Measurements from ENCODE around the gene BCL10. TPM values are rescaled to one million over a fixed set of nuclear protein-coding genes. Genes with fewer than 3 reads are reported as not detected.

The BCL10 gene
- total RNA-seq (2021) (30.4 and 32.0 TPM in 2 replicates), Bru-seq, nascent RNA (percentile 96 among the genes with signal in this experiment), BruChase-seq, experiment 1, labeled RNA remaining after a 2-hour chase (percentile 97 among the genes with signal in this experiment), BruChase-seq, experiment 2, labeled RNA remaining after a 6-hour chase (percentile 94 among the genes with signal in this experiment)
- long read RNA-seq, transcript BCL10-203 (3 exons, 2,833 nt), result major isoform, 40 of 52 reads
- long read RNA-seq, transcript BCL10-202 (3 exons, 776 nt), result minor isoform, 5 of 52 reads
- long read RNA-seq, partial matches to known transcripts, result 1 of 52 reads
- long read RNA-seq, other reads (novel, unspliced or antisense), result 6 of 52 reads

- H4K20me1 ChIP-seq (ENCODE audit: insufficient read depth), result peaks cover 14% of the 10 kb centered on the region; the same call in 1 of the 2 replicates
- peak within 1 kb of the TSS; percentile 78 for H2AFZ ChIP-seq
- H3F3A ChIP-seq (ENCODE audit: insufficient read depth, low read depth), result peaks cover 48% of the 10 kb centered on the region
- H3K9me3 ChIP-seq (ENCODE audit: insufficient read depth, low read depth), result peaks cover 4% of the 10 kb centered on the region
- POLR2A ChIA-PET (ENCODE audit: unreplicated experiment), result interaction anchor here (0.5 to 1.3 kb wide), 15 partner anchors 14 to 642 kb away, joined by 3 to 11 read pairs (median 4); partner anchors contain the start of genes DDAH1 and ZNHIT6
- peaks cover 54% of the 10 kb centered on the region for H3K4me1 ChIP-seq (replicated peaks; ENCODE audit: insufficient read depth)
- CTCF ChIA-PET, result interaction anchor here (0.6 to 0.8 kb wide), 5 partner anchors 17 to 1428 kb away, joined by 3 to 7 read pairs (median 5); partner anchors contain the start of gene ODF2L
- H3K4me2 ChIP-seq, result peak within 1 kb of the TSS; percentile 90
- H3K27ac ChIP-seq, result peak within 1 kb of the TSS; percentile 86
- TF ChIP-seq CTCF (conservative IDR thresholded peaks at IDR 0.05) (no peak), EZH2 (IDR thresholded peaks at IDR 0.05; ENCODE audit: low read depth) (no peak)
- H3K9me2 ChIP-seq (ENCODE audit: insufficient read depth), result no peaks in the 10 kb centered on the region
- peak; percentile 98 to 99 for DNase-seq
- peak within 1 kb of the TSS; percentile 92 for H3K4me3 ChIP-seq
- no peaks in the 10 kb centered on the region for H3K27me3 ChIP-seq (ENCODE audit: insufficient read depth, low read depth)
- peaks cover 21% of the 10 kb centered on the region for H3K36me3 ChIP-seq (ENCODE audit: low read depth)
- peaks cover 56% of the 10 kb centered on the region for H3K79me2 ChIP-seq (ENCODE audit: low read depth)
- no TSS peak for BruUV-seq (replicated peaks)
- intact Hi-C loops (cut with micrococcal nuclease; ENCODE audit: unreplicated experiment), result loop anchor here (1.0 kb wide), 2 partner anchors 22 to 331 kb away; no protein-coding TSS in a partner anchor
Measured at GRCh38 chr1:85276215-85276977, at the start of gene BCL10. BCL10 (minus strand) TSS chr1:85276632; CDS start chr1:85276352, 280 bp downstream.

DNA sequence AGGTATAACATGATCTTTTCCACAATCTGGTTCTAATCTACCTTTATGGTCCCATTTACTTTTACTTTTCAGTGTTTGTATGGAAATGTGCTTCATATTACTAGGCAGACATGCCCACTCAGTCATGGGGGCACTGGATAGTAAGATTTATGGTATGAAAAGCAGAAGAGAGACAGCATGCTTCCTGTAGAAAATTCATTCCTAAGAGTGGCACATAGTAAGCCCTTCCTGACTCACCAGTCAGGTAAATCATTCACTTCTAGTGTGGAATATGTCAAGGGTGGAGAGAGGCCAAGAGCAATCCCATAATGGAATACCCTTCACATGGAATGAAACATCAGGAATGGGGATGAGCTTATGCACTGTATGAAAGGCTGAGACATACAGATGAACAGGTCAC, 49.5 kb upstream of the BCL10 start:
- H3K4me3 ChIP-seq, result no peak overlapping the region
- H3K27ac ChIP-seq, result no peak overlapping the region

More for the DNA sequence above, 49.5 kb upstream of the BCL10 start:
- POLR2A ChIA-PET (ENCODE audit: unreplicated experiment), result no interaction called here
- Histone ChIP-seq H3K9me3 (ENCODE audit: insufficient read depth, low read depth) (peaks cover 6% of the 10 kb centered on the region), H3K4me2 (no peak overlapping the region), H3K9me2 (ENCODE audit: insufficient read depth) (no peaks in the 10 kb centered on the region), H3K79me2 (ENCODE audit: low read depth) (peaks cover 15% of the 10 kb centered on the region), H3K36me3 (ENCODE audit: low read depth) (no peaks in the 10 kb centered on the region; the same call in 1 of the 2 replicates), H3K27me3 (ENCODE audit: insufficient read depth, low read depth) (no peaks in the 10 kb centered on the region), H3F3A (ENCODE audit: insufficient read depth, low read depth) (peaks cover 24% of the 10 kb centered on the region), H2AFZ (no peak overlapping the region), H3K4me1 (replicated peaks; ENCODE audit: insufficient read depth) (peaks cover 57% of the 10 kb centered on the region), H4K20me1 (ENCODE audit: insufficient read depth) (no peaks in the 10 kb centered on the region)
- TF ChIP-seq EZH2 (IDR thresholded peaks at IDR 0.05; ENCODE audit: low read depth), result no peak
- TF ChIP-seq CTCF (conservative IDR thresholded peaks at IDR 0.05), result no peak
- no peak for DNase-seq
- CTCF ChIA-PET, result no interaction called here
- intact Hi-C loops (cut with micrococcal nuclease; ENCODE audit: unreplicated experiment), result no loop called here
- BruUV-seq (replicated peaks), result no TSS peak
